HG03442 (cell line): Measurements from ENCODE around the gene CAT.

ENCODE experiments used
- ATAC-seq: cut with Tn5 transposase; IDR thresholded peaks from one replicate; pipeline ENCODE4 v1.9.1; 2021; ENCODE audit warnings: mild to moderate bottlenecking, moderate library complexity; ENCODE audit not compliant: unreplicated experiment

CAT gene

DNA sequence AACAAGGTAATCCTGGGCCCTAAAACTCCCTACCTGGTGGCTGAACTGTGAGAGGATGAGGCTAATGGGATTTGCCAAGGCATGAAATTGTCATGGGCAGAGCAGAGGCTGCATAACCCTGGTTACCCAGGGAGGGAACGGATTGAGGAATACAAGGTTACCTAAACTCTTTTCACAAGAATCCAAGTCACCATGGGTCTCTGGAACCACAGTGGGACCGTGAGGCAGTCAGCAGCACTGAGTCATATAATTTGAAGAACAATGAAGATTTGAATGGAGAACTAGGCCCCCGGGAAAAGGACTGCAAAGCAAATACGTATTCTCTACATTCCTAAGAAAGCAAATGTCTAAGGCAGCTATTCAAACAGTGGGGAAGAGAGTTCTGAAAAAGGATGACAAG is 19.8 kb downstream of the CAT start:
- no peak for ATAC-seq

DNA sequence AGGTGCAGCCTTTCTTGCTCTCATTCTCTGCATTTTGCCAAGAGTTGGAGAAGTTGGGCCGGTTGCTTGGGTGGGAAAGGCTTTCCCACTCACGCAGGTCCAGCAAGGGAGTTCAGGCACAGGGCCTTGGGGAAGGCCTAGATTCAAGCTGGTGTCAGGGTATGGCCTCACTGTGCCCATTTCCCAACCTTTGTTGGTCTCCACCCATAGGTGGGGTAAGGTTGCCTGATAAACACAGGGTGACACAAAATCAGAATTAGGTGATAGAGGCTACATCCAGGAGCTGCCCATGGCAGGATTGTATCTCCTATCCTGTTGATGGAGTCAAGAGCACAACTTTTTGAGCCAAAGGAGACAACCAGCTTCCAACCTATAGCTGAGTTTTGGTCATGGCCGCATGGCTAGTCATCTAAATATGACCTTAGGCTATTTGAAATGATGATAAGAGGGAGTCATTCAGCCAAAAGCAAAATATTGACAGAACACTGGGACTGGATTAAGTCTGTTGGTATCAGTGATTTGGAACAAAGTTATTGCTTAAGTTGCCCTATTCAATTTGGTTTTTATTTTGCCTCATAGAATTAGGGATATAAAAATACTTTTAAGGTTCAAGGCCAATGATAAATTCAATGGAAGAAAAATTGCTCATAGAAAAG is 20.9 kb downstream of the CAT start:
- no peak for ATAC-seq

DNA sequence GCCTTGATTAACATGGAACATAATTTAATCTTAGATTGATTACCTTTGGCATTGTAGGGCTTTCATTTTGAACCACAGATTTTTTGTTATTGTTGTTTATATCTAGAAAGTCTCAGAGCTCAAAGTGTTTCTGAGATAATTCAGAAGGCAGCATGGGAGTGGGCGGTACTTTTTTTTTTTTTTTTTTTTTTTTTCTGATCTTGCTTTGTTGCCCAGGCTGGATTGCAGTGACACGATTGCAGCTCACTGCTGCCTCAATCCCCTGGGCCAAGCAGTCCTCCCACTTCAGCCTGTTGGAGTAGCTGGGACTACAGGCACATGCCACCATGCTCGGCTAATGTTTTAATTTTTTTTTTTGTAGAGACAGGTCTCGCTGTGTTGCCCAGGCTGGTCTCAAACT is 21.5 kb downstream of the CAT start:
- no peak for ATAC-seq

DNA sequence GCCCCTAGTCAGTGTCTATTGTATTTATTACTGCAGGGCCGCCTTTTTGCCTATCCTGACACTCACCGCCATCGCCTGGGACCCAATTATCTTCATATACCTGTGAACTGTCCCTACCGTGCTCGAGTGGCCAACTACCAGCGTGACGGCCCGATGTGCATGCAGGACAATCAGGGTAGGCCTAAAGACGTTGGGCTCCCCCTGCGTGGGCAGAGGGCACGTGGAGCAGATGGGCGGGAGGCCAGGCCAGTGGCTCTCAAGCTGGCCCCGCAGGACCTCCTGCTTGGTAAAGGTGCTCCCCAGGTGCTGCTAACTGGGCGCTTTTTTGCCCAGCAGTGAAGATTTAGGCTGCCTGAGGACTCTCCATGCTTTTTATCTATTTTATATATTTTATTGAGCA is 22.5 kb downstream of the CAT start:
- ATAC-seq = no peak

DNA sequence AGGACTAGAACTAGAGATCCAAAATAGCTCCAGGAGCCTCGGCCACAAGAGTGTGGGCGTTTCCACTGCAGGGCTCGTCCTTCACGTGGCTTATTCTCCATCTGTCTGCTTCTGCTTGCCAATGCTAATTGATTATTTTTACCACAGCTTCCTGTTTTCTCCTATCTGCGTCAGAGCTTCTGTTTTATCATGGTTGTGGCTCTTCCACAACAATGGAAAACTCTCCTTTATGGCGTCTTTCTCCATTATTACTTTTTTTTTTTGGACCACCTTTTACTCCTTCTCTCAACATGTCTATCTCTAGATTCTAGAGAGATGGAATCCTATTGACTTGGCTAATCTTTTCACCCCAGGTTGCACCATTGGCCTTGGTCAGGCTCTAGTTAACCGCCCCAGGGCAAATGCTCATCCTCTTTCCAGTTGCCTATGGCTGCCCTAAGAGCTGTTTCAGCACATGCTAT is 25.9 kb downstream of the CAT start:
- no peak for ATAC-seq

DNA sequence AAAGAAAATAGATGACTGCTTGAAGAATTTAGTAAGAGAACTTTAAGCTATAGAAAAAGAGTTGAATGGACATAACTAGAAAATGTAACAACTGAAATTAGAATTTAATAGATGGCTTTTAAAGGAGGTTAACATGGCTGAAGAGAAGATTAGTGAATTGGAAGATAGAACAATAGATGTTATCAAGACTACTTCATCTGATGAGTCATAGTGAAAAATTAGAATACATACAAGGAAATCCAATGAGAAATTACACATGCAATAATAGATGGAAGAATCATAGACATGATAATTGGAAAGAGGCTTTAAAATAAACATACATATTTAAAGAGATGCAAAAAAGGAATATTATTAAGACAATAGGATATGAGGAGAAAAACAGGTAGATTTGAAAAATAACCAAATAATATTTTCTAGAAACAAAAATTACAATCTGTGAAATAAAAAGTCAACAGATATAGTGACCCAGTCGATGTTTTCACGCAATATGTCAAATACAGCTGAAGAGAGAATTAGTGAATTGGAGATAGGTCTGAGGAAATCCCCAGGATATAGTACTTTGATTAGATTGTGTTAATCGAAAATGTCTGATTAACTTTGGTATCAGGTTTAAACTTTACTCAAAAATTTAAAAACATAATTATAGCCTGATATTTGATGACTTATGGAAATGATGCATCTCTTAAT is 28.2 kb downstream of the CAT start:
- ATAC-seq = no peak

DNA sequence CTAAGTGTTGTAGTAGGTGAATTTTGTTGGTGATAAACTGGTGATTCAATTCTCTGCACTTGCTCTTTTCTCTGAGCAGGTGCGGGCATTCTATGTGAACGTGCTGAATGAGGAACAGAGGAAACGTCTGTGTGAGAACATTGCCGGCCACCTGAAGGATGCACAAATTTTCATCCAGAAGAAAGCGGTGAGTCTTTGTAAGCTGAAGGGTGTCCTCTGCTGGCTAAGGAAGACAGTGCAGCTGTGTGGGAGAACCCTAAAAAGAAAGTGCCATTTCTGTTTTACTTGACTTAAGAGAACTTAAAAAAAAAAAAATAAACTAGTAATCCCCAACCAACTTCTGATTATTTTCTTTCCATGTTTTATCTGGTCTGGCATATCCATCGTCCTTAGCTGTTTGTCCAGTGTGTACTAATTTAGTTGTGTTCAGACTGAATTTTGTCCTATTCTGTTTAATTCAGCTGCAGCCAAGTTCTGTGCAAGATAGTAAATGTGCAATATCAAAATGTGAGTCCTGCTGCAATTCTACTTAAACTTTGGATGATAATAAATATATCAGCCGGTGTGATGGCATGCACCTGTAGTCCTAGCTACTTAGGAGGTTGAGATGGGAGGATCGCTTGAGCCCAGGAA is 29.6 kb downstream of the CAT start:
- ATAC-seq = no peak

DNA sequence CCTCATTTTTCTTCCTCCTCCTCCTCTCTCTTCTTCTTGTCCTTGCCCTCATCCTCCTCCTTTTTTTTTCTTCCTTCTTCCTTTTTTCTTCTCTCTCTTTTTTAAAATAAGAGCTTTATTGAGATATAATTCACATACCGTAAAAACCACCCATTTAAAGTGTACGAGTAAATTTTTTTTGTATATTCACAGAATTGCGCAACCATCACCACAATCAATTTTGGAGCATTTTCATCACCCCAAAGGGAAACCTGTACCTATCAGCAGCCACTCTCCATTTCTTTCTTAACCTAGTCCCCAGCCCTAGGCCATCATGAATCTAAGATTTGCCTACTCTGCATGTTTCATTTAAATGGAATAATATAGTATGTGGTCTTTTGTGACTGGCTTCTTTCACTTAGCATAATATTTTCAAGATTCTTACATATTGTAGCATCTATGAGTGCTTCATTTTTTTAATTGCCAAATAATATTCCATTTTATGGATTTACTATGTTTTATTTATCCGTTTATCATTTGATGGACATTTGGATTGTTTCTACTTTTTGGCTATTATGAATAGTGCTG is 35.0 kb downstream of the CAT start:
- no peak for ATAC-seq

DNA sequence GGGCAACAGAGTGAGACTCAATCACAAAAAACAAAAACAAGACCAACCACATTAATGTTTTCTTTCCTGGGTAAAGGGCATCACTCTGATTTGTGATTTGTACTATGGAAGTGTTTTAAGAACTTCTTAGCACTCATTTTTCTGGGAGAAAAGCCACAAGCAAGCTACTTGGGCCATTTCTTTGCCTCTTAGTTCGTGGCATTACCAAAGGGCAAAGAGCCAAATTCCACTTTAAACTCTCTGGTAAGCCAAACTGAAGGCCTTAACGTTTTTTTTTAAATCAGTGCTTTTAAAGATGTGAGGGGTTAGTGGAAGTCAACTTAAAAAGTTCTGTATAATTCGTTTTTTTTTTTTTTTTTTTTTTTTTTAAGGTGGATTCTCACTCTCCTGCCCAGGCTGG is 36.9 kb downstream of the CAT start:
- no peak for ATAC-seq

DNA sequence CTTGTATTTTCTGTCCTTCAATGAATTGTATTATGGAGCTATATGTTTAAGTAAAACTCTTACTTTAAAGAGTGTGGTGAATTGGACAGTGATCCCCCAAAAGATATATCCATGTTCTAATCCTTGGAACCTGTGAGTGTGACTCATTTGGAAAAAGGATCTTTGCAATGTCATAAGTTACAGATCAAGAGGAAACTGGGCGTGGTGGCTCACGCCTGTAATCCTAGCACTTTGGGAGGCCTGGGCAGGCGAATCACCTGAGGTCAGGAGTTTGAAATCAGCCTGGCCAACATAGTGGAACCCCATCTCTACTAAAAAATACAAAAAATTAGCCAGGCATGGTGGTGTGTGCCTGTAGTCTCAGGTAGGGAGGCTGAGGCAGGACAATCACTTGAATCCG is 38.1 kb downstream of the CAT start:
- no peak for ATAC-seq

DNA sequence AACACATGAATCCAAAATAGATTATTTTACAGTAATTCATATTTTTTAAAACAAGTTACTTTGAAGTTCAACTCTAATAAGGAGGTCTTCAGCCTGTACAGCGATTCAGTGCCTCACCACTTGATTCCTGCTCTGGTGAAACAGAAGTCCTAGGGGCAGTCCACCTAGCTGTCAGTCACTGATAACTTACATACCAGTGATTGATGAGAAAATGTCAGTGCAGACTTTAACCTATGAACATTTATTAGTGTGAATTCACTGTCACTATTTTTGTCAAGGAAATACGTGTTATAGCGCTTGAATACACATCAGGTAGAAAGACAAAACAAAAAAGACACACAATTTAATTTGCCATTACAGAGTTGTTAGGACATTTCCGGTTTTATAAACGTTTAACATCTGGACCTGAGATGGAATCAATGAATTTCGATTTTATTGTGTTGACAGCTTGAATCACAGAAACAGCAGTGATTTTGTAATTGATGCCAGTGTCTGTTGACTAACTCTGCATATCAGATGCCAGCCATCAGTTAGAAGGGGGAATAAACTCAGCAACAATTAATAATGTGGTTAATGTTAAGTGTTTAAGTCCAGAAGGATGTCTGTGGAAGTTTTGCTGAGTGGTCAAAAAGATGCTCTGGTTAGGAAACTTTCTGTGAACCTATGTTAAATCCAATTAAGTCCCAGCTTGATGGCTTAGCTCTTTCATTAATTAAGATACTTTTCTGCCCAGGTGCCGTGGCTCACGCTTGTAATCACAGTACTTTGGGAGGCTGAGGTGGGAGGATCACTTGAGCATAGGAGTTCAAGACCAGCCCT is 40.3 kb downstream of the CAT start:
- ATAC-seq = no peak

DNA sequence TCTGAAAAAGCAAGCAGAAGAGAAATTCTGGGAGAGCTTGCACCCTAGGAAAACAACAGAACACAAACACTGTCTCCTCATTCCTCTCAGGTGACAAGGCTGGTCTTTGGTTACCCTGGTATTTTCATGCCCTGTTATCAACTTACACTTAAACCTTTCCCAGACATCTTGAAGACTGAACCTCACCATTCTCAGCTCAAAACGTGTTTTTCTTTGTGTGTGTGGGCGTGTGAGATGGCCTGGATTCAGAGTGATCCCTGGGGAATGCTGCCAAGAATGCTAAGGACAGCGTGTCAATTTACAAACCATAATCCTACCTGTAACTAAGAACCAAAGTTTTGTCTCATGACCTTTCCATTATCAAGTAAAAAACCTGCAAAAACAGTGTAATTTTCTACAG is 41.6 kb downstream of the CAT start:
- no peak for ATAC-seq

DNA sequence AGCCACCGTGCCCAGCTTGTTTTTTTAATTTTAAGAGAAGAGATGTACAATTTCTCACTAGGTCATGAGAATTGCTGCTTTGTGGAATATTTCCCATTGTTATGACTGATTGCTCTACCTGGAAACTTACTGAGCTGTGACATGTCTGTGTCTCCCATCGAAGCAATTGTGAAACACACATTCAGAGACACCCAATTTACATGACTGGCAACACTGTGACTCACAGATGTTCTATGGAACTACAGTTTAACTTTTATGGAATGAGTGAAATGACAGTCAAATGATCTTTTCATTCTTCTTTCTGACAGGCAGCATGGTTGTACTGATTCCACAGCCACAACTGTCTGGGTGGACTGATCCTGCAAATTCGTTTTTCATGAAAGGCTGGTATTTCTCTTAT is 42.6 kb downstream of the CAT start:
- ATAC-seq = no peak

DNA sequence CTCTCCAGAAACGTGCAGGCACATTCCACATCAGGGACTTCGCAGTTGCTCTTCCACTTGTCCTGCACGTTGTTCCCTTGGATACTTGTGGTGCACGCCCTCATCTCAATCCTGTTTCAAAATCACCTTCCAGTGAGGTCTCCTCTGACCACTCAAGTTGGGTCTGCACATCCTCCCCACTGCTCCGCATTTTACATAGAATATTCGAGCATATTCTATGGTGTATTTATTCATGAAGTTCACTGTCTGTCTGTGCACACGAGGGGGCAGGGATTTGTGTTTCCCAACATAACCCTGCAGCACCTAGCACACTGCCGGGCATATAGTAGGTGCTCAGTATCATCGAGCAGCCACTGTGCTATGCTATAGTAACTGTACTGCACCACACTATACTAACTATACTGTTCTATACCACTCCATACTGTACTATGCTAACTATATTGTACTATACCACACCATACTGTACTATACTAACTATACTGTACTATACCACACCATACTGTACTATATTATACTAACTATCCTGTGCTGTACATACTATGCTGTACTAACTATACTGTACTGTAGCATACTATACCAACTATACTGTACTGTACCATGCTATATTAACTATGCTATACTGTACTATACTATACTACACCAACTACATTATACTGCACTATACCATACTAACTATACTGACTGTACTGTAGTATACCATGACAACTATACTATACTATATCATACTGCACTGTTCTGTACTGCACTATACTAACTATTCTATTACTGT is 44.6 kb downstream of the CAT start:
- ATAC-seq = no peak

DNA sequence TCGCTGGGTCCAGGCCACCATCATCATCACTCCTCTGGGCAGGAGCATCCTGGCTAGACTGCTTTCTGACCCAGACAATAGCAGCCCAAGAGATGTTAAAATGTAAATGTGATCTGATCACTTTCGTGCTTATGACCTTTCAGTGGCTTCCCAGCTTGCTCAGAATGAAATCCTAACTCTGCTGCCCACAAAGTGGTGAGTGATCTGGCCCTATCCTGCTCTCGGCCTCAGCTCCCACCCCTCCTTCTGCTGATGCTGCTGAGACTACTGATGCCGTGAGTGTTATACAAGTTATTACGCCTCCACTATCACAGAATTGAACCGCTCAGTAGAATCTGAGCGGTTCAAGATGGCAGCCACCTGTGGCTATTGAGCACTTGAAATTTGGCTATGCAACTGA is 48.7 kb downstream of the CAT start:
- peak; percentile 57 for ATAC-seq

DNA sequence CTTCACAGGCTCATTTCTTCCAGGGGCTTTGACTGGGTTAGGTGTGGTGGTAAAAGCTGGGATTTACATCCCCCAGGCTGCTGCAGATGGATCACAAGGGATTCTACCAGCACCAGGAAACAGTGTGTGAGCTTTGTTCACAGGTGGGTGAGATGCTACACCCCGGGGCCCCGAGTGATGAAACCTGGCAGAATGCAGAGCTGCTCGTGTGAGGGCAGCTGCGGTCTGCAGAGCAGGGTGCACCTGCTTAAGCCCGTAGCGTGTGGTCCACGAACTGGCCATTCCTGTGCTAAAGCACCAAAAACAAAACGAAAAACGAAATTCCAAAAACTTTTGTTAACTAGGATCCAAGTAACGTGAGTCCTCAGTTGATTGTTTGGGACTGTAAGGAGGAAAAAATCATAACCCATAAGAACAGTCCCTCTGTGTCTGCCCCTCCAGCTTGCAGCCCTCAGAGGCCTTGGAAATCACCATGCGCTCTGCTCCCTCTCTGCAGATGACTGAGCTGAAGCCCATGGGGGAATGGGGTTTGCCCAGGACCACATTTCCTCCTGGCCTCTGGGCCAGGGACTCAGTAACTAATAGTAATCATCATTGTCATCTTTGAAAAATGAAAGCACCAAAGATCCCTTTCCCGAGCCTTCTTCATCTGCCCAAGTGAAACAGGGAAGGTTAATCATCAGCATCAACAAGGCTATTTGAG is 50.3 kb downstream of the CAT start:
- no peak for ATAC-seq

DNA sequence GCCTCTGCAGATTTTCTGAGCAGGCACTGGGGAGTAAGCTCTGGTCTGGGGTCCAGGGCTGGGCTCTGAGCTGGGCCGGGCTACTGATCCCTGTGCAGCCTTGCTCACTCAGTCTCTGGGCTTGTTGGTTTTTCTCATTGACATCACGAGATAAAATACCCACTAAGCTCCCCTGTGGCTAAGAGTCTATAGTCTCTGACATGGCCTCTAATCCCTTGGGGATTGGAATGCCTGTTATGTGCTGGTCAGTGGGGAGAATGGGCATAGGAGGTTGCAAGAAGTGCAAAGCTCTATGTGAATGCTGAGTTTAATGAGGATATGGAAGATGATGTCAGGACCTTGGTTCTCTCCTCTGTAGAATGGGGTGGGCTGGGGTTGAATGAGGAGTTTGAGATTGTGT is 51.6 kb downstream of the CAT start:
- no peak for ATAC-seq

DNA sequence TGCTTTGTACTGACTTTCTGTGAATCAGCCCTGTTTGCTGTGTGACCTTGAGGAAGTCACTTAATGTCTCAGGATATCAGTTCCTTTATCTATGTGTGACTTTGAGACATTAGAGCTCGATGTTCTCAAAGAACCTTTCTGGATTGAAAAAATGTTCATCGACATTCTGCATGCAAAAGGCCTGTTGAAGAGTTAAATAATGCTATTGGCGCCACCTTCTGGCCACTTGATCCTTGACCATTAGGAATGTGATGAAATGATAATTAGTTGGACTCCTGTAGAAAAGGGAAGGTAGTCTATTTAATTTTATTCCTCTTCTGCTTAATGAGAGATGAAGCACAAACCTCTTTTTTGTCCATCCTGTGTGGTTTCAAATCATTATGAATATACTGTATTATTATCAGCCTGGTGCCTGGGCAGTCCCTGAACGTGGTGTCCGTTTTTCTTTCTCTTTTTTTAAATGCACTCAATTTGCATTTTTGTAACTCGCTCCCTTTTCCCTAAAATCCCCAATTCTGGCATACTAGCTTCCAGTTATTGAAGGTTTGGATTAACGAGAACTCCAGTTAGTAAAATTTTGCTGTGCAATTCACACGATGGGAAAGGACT is 54.2 kb downstream of the CAT start:
- ATAC-seq = no peak

DNA sequence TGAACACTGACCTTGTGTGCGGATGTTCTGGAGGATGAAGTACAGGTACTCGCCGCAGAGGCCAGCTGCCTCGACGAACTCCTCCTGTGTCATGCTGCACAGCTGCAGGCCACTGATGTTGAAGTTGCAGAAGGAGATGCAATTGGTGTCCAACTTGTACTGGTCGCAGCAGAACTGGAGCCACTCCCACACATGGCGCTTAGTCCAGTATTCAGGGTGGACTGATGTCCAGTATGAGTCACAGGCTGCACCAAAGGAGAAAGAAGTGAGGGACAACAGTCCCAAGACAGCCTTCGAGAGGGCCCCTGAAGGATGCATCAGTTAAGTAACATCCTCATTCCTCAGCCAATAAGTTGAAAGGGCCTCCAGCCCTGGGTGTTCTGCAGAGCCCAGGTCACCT is 54.7 kb downstream of the CAT start:
- no peak for ATAC-seq
